Esophagus squamous epithelium (tissue), 4 donors: ENCODE data around the gene SRC.

Experiments used
- POLR2A ChIP-seq, 4 donors: fragments of 450-650 bp; IDR thresholded peaks; one replicate each; pipeline ENCODE4 v1.6.1; 2017; ENCODE audit warnings: antibody characterized with exemption in 4 of 4, mild to moderate bottlenecking in 4 of 4, moderate library complexity in 3 of 4
- TF ChIP-seq, protein P1 (sequence below), 6 experiments: fragments of 450-650 bp in 4 of 6; fragments of 200-600 bp in 2 of 6; sonication (generic) in 2 of 6; IDR thresholded peaks; one replicate each; pipeline ENCODE4 v1.5.1; 2016 to 2019; ENCODE audit warnings: antibody characterized with exemption in 6 of 6, mild to moderate bottlenecking in 4 of 6, moderate library complexity in 4 of 6

GRCh38 chr20:37397076-37397953 is 51.4 kb downstream of the SRC start:
- TF ChIP-seq, protein P1, sequence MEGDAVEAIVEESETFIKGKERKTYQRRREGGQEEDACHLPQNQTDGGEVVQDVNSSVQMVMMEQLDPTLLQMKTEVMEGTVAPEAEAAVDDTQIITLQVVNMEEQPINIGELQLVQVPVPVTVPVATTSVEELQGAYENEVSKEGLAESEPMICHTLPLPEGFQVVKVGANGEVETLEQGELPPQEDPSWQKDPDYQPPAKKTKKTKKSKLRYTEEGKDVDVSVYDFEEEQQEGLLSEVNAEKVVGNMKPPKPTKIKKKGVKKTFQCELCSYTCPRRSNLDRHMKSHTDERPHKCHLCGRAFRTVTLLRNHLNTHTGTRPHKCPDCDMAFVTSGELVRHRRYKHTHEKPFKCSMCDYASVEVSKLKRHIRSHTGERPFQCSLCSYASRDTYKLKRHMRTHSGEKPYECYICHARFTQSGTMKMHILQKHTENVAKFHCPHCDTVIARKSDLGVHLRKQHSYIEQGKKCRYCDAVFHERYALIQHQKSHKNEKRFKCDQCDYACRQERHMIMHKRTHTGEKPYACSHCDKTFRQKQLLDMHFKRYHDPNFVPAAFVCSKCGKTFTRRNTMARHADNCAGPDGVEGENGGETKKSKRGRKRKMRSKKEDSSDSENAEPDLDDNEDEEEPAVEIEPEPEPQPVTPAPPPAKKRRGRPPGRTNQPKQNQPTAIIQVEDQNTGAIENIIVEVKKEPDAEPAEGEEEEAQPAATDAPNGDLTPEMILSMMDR (IDR thresholded peaks at IDR 0.05): no peak
- no peak for TF ChIP-seq POLR2A (IDR thresholded peaks at IDR 0.05)
